Stimulated activated naive CD8-positive, alpha-beta T cell treated with anti-CD3 and anti-CD28 coated beads, Interleukin-15, Interleukin-2, amounts not matched to agents 100 ng/mL and 50 ng/mL, for 24 hours (primary cell): ENCODE measurements around the gene CADM4.
"Not testable (repeated sequence)": the region's sequence is repeated elsewhere in the genome, so short reads cannot be mapped to it uniquely, and the experiment has no call there.

Experiments used
- H3K27ac Mint-ChIP-seq: one replicate; pipeline ENCODE4 v1.8.0; 2021; ENCODE audit warnings: mild to moderate bottlenecking, mixed read lengths
- H3K27me3 Mint-ChIP-seq: one replicate; pipeline ENCODE4 v1.8.0; 2021; ENCODE audit warnings: mixed read lengths
- H3K36me3 Mint-ChIP-seq: one replicate; pipeline ENCODE4 v1.8.0; 2021; ENCODE audit warnings: low read depth, mixed read lengths
- H3K4me1 Mint-ChIP-seq: one replicate; pipeline ENCODE4 v1.8.0; 2021; ENCODE audit warnings: low read depth, mixed read lengths
- H3K4me3 Mint-ChIP-seq: one replicate; pipeline ENCODE4 v1.8.0; 2021; ENCODE audit warnings: mild to moderate bottlenecking, mixed read lengths
- H3K9me3 Mint-ChIP-seq: one replicate; pipeline ENCODE4 v1.8.0; 2021; ENCODE audit warnings: mixed read lengths

CADM4 gene

DNA sequence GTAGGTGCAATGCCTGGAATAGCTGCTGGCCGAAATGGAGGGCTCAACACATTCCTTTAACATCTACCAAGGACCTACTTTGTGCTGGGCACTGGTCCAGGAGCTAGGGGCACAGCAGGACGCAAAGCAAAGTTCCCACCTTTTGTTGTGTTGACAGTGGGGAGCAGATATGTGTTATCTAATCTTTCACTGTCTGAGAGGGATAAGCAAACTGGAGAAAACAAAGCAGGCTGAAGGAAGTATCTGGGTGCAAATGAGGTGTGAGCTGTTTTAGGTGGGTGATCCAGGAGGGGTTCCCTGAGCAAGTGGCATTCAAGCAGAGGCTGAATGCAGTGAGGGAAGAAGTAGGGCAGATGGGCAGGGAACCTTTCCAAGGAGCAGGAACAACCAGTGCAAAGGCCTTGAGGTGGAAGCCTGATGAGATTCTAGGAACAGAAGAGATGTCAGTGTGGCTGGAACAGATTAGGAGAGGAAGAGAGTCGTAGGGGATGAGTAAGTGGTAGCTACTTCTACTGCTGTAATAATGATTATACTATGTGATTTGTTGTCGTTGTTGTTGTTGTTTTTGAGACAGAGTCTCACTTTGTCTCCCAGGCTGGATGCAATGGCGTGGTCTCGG is 32.5 kb upstream of the CADM4 start:
- H3K4me1 Mint-ChIP-seq = peaks cover 48% of the 10 kb centered on the region
- no peaks in the 10 kb centered on the region for H3K9me3 Mint-ChIP-seq
- no peak overlapping the region for H3K27ac Mint-ChIP-seq
- no peak overlapping the region for H3K4me3 Mint-ChIP-seq
- no peaks in the 10 kb centered on the region for H3K27me3 Mint-ChIP-seq
- peaks cover 8% of the 10 kb centered on the region for H3K36me3 Mint-ChIP-seq

DNA sequence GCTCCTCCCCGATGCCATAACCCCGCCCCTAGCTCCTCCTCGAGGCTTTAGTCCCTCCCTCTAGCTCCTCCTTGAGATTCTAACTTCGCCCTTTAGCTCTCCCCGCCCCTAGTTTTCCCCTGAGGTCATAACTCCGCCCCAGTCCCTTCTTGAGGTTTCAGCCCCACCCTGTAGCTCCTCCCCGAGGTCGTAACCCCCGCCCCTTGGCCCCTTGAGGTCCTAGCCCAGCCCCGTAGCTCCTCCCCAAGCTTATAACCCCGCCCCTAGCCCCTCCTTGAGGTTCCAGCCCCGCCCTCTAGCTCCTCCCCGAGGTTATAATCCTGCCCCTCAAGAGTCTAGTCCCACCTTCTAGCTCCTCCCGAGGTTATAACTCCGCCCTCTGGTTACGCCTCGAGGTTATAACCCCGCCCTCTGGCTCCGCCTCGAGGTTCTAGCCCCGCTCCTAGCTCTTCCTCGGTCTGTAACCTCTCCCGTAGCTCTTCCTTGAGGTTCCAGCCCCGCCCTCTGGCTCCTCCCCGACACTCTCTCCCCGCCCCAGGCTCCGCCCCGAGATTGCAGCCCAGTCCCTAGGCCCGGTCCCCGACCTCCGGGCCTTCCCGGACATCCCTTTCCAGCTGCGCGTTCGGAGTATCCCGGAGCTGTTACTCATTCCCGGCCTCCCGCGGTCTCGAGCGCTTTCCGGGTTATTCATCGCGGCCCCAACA is 28.9 kb upstream of the CADM4 start:
- Mint-ChIP-seq H3K4me1 (peaks cover 50% of the 10 kb centered on the region), H3K4me3 (peak overlapping the region; percentile 88), H3K27me3 (no peaks in the 10 kb centered on the region), H3K27ac (peak overlapping the region; percentile 49), H3K9me3 (no peaks in the 10 kb centered on the region), H3K36me3 (peaks cover 24% of the 10 kb centered on the region)

DNA sequence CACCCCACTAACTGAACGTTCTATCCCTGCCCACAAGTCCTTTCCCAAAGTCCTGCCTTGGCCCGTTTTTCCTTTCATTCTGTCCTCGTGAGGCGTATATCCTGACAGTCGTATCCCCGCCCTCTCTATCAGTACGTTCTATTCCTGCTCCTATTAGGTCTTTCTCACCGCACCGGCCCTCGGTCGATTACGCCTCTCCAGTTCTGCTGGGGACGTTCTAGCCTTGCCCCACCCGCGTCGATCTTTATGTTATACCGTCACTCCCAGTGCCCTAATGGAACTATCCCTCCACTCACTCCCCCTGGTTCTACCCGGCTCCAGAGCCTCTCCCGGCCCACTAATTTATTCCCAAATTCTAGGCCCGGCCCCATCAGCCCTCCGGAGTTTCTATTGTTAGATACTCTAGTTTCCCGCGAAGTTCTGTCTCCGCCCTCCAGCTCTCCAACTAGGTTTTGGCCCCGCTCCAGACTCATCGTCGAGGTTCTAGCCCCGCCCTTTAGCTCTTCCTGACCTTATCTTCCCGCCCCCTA is 28.3 kb upstream of the CADM4 start:
- no peaks in the 10 kb centered on the region for H3K9me3 Mint-ChIP-seq
- peaks cover 50% of the 10 kb centered on the region for H3K4me1 Mint-ChIP-seq

DNA sequence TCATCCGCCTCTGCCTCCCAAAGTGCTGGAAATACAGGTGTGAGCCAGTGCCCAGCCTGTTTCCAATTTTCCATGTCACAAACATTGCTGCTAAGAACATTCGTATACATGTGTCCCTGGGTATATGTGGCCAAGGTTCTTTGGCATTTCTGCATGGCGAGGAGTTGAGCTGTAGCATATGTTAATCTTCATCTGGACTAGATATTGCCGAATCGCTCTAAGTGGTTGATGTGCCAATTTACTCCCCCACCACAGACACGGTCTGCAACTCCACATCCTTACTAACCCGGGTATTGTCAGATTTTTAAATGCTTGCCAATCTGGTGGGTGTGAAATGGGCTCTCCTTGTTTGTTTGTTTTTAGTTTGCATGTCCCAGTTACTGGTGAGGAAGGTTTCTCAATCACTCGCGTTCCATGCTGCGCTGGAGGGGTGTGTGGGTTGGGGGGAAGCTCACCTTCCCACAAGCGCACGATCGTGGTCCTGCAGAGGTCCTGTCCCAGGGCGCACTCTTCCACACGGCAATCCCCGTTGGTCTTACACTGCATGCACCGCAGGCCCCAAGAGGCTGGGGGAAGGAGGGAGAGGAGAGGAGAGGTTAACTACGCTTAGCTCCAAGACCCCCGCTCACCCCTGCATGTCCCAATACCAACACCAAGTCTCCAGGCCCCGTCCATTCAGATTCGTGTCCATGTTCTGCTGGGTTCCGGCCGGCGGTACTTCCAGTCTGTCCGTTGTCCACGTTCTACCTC is 27.7 kb upstream of the CADM4 start:
- Mint-ChIP-seq H3K4me1 (peaks cover 50% of the 10 kb centered on the region), H3K4me3 (peak overlapping the region; percentile 88), H3K27ac (no peak overlapping the region)

More for the DNA sequence above, 28.3 kb upstream of the CADM4 start:
- Mint-ChIP-seq H3K36me3 (peaks cover 24% of the 10 kb centered on the region), H3K27me3 (no peaks in the 10 kb centered on the region), H3K27ac (peak overlapping the region; percentile 74), H3K4me3 (peak overlapping the region; percentile 88)

DNA sequence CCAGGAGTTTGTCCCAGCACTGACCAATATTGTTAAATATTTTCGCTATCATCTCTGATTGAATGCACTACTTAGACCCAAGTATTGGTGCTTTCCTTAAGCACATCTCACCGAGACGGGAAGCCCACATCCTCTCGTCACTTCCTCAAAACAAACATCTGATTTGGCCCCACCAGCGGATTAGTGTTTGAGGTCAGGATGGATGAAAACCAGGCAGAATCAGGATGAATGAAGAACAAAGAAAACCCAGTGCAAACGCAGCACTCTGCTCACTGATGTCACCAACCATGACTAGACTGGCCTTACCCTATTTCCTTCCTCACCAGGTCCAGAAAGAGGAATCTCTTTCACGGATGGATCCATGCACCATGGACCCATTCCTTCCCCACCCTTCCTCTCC is 24.4 kb upstream of the CADM4 start:
- H3K27me3 Mint-ChIP-seq = no peaks in the 10 kb centered on the region
- peaks cover 37% of the 10 kb centered on the region for H3K36me3 Mint-ChIP-seq

More for the DNA sequence above, 27.7 kb upstream of the CADM4 start:
- Mint-ChIP-seq H3K9me3 (no peaks in the 10 kb centered on the region), H3K36me3 (peaks cover 24% of the 10 kb centered on the region), H3K27me3 (no peaks in the 10 kb centered on the region)

DNA sequence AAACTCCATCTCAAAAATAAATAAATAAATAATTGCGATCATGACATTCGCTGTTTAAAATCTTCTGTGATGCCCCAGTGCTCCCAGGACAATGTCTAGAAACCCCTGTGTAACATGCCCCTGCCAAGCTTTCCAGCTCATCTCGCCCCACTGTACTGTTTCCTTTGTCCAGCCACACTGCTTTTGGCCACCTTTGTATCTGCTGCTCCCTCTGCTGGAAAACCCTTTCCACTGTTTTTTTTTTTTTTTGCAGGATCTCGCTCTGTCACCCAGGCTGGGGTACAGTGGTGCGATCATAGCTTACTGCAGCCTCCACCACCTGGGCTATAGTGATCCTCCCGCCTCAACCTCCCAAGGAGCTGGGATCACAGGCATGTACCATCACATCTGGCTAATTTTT is 22.8 kb upstream of the CADM4 start:
- Mint-ChIP-seq H3K4me1 (peaks cover 20% of the 10 kb centered on the region), H3K27ac (no peak overlapping the region), H3K27me3 (no peaks in the 10 kb centered on the region), H3K36me3 (peaks cover 37% of the 10 kb centered on the region), H3K4me3 (no peak overlapping the region), H3K9me3 (peaks cover 8% of the 10 kb centered on the region)

More for the DNA sequence above, 24.4 kb upstream of the CADM4 start:
- Mint-ChIP-seq H3K9me3 (peaks cover 5% of the 10 kb centered on the region), H3K27ac (peak overlapping the region; percentile 77), H3K4me1 (peaks cover 34% of the 10 kb centered on the region), H3K4me3 (no peak overlapping the region)

DNA sequence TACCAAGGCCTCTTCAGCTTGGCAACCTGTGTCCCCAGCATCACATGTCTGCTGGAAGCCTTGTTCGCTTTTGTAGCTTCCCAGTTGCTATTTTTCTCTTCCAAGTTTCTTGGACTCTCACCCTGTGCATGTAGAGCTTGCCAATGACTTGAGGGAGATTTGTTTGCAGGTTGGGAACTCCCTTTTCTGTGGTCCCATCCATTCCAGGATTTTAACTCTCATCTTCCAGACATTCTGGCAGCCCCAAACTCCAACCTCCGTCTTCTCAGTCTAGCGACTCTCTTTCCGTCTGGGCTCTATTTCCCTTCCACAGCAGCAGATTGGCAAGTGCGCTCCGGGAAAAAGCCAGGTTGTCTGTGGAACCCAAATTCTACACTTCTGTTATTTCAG is 21.3 kb upstream of the CADM4 start:
- H3K4me3 Mint-ChIP-seq = no peak overlapping the region
- peaks cover 8% of the 10 kb centered on the region for H3K9me3 Mint-ChIP-seq
- H3K36me3 Mint-ChIP-seq = peaks cover 31% of the 10 kb centered on the region
- no peak overlapping the region for H3K27ac Mint-ChIP-seq
- H3K4me1 Mint-ChIP-seq = peaks cover 15% of the 10 kb centered on the region
- H3K27me3 Mint-ChIP-seq = no peaks in the 10 kb centered on the region

DNA sequence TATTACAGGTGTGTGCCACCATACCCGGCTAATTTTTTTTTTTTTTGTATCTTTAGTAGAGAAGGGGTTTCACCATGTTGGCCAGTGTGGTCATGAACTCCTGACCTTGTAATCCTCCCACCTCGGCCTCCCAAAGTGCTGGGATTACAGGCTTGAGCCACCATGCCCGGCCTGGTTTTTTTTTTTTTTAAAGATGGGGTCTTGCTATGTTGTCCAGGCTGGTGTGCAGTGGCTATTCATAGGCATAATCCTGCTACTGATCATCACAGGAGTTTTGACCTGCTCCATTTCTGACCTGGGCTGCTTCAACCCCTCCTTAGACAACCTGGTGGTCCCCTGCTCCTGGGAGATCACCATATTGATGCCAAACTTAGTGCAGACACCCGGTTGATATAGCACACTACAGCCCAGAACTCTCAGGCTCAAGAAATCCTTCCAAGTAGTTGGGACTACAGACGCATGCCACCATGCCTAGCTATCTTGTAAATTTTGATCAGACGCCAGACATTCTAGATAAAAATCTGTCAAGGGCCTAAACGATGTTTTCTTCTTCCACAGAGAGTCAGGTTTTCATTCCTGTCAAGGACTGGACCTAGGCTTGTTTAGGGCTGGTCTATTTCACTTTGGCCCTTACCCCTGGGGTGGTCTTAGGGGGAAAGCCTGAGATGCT is 20.8 kb upstream of the CADM4 start:
- peaks cover 8% of the 10 kb centered on the region for H3K9me3 Mint-ChIP-seq
- no peak overlapping the region for H3K4me3 Mint-ChIP-seq
- no peak overlapping the region for H3K27ac Mint-ChIP-seq
- no peaks in the 10 kb centered on the region for H3K27me3 Mint-ChIP-seq
- H3K4me1 Mint-ChIP-seq = peaks cover 15% of the 10 kb centered on the region
- H3K36me3 Mint-ChIP-seq = peaks cover 35% of the 10 kb centered on the region

DNA sequence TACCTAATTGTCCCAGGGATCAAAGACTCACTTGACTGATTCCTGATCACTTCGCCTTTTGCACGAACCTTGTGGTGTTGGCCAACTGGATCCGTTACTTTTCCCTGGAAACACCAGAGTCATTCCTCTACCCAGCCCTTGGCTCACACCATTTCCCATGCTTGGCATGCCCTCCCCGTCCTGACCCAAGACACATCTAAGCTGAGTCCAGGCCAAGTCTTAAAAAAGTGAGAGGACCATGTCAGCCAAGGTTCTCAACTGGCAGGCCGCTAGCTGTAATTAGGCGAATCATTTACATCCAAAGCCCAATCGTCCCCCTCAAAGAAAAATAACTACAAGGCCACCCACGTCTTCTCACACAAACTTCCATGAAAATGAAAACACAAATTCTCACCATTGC is 18.8 kb upstream of the CADM4 start:
- Mint-ChIP-seq H3K4me3 (no peak overlapping the region), H3K4me1 (no peaks in the 10 kb centered on the region), H3K27me3 (no peaks in the 10 kb centered on the region), H3K9me3 (peaks cover 8% of the 10 kb centered on the region), H3K36me3 (peaks cover 31% of the 10 kb centered on the region), H3K27ac (no peak overlapping the region)

DNA sequence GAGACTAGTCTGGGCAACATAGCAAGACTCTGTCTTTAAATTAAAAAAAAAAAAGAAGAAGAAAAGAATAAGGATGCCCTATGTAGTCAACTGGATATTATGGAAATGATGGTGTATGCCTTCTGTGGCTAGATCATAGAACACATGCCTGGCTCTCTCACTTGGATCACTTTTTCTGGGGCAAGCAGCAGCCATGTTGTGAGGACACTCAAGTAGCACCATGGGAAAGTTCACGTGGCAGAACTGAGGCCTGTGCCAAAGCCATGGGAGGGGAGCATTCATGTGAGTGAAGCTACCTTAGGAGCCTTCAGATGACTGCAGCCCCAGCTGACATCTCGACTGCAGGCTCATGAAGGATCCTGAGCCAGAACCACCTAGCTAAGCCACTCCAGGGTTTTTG is 18.4 kb upstream of the CADM4 start:
- Mint-ChIP-seq H3K4me1 (no peaks in the 10 kb centered on the region), H3K9me3 (peaks cover 8% of the 10 kb centered on the region), H3K36me3 (peaks cover 31% of the 10 kb centered on the region), H3K27me3 (no peaks in the 10 kb centered on the region), H3K4me3 (no peak overlapping the region), H3K27ac (no peak overlapping the region)

DNA sequence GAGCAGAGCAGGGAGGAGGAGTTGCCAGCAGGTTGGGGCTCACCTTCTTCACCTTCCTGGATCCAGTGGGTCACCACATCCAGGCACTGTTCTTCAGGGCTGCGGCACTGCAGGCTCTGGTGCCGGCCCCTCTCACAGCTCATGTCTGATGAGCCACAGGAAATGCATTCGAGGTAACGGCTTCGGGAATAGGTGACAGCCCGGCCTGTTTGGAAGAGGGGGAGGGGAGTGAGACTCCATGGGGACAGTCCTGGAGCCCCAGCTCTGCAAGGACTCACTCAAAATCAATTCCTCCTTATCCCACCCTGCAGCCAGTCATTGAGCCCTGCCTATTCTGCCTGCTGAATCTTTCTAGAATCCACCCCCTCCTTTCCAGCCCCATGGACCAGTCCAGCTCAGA is 16.8 kb upstream of the CADM4 start:
- Mint-ChIP-seq H3K27ac (no peak overlapping the region), H3K9me3 (peaks cover 8% of the 10 kb centered on the region), H3K27me3 (no peaks in the 10 kb centered on the region), H3K4me3 (no peak overlapping the region), H3K36me3 (peaks cover 35% of the 10 kb centered on the region), H3K4me1 (no peaks in the 10 kb centered on the region)

DNA sequence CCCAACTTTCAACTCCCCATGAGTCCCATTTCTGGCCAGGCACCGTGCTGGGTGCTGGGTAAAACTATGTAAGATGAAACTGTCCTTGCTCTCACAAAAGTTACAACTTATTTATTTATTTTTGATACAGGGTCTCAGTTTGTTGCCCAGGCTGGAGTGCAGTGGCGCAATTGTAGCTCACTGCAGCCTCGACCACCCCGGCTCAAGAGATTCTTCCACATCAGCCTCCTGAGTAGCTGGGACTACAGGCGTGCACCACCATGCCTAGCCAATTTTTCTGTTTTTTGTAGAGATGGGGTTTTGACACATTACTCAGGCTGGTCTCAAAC is 12.9 kb upstream of the CADM4 start:
- no peak overlapping the region for H3K27ac Mint-ChIP-seq
- no peak overlapping the region for H3K4me3 Mint-ChIP-seq
- H3K9me3 Mint-ChIP-seq = no peaks in the 10 kb centered on the region
- H3K36me3 Mint-ChIP-seq = peaks cover 16% of the 10 kb centered on the region
- no peaks in the 10 kb centered on the region for H3K27me3 Mint-ChIP-seq
- no peaks in the 10 kb centered on the region for H3K4me1 Mint-ChIP-seq

DNA sequence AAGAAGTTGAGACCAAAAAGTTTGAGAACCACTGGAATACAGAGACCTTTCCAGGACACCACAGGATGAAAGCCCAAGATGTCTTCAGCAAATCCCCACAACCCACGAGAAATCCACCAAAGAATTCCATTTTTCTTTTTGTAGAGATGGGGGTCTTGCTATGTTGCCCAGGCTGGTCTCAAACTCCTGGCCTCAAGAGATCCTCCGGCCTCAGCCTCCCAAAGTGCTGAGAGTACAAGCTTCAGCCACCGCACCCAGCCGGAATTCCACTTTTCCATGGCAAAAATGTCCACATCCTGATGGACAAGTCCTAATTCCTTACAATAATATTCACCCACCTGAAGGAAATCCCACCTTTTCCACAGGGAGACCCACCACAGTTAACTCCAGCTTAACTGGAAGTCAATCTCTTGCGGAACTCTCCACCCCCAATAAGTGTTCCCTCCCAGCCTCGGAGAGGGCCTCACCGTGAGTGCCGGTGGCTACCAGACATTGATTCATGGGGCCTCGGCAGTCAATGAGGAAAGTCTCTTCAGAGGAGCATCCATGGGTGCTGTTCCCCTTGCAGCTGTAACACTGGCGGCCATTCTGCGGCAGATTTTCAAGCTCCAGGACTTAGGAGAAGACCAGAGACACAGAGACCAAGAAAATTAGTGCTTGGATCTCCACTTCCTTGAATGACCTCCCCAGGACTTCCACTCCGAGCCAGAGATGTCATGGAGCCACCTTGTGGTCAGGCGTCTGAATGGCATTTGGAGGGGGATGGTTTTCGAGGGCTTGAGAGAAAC is 12.3 kb upstream of the CADM4 start:
- Mint-ChIP-seq H3K27ac (no peak overlapping the region), H3K9me3 (no peaks in the 10 kb centered on the region), H3K4me1 (no peaks in the 10 kb centered on the region), H3K4me3 (no peak overlapping the region), H3K27me3 (no peaks in the 10 kb centered on the region), H3K36me3 (peaks cover 16% of the 10 kb centered on the region)

DNA sequence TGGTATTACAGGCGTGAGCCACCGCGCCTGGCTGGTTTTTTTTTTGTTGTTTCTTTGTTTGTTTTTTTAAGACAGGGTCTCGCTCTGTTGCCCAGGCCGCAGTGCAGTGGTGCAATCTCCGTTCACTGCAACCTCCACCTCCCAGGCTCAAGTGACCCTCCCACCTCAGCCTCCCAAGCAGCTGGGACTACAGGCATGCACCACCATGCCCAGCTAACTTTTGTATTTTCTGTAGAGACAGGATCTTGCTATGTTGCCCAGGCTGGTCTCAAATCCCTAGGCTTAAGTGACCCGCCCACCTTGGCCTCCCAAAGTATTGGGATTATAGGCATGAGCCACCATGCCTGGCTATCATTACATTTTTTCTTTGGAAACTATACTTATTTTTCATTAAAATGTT is 10.6 kb upstream of the CADM4 start:
- not testable (repeated sequence) for H3K27ac Mint-ChIP-seq, H3K27me3 Mint-ChIP-seq, H3K4me1 Mint-ChIP-seq, H3K36me3 Mint-ChIP-seq, H3K4me3 Mint-ChIP-seq, H3K9me3 Mint-ChIP-seq
